Endothelial cell of umbilical vein (primary cell): ENCODE measurements around the gene XYLT1.

Source experiments
- EZH2 ChIP-seq: IDR thresholded peaks from 2 replicates; pipeline ENCODE4 v1.6.1; 2012; ENCODE audit warnings: borderline replicate concordance, low read depth, mild to moderate bottlenecking, moderate library complexity, low read length, inconsistent platforms; ENCODE audit not compliant: severe bottlenecking
- FOS ChIP-seq: IDR thresholded peaks from 2 replicates; pipeline ENCODE4 v1.6.1; 2011; ENCODE audit warnings: mild to moderate bottlenecking, low read length, moderate library complexity, borderline replicate concordance; ENCODE audit not compliant: insufficient read depth
- GATA2 ChIP-seq: IDR thresholded peaks from 2 replicates; pipeline ENCODE4 v1.7.0; 2011; ENCODE audit warnings: low read depth, mild to moderate bottlenecking, moderate library complexity, mixed read lengths, low read length; ENCODE audit not compliant: insufficient read length, insufficient read depth
- MAX ChIP-seq: IDR thresholded peaks from 2 replicates; pipeline ENCODE4 v1.6.1; 2011; ENCODE audit not compliant: insufficient read depth, insufficient read length
- MYC ChIP-seq: IDR thresholded peaks from one replicate; pipeline ENCODE4 v1.6.1; 2011; ENCODE audit warnings: mild to moderate bottlenecking, low read depth, low read length
- POLR2AphosphoS5 ChIP-seq: IDR thresholded peaks from 2 replicates; pipeline ENCODE4 v1.6.1; 2012; ENCODE audit warnings: low read depth, mild to moderate bottlenecking, control low read depth, low read length, moderate library complexity; ENCODE audit not compliant: insufficient read depth
- TF ChIP-seq, protein P1 (sequence below), 2 donors: IDR thresholded peaks; 1 replicate in 1 of 2; 2 replicates in 1 of 2; pipeline ENCODE4 v1.5.1; 2011; ENCODE audit warnings: low read length in 2 of 2, mild to moderate bottlenecking in 2 of 2, moderate library complexity in 2 of 2, control low read depth in 1 of 2, inconsistent platforms in 1 of 2, low read depth in 1 of 2; ENCODE audit not compliant: insufficient read depth in 1 of 2; ENCODE audit errors: extremely low read depth in 1 of 2

- TF ChIP-seq, protein P1, sequence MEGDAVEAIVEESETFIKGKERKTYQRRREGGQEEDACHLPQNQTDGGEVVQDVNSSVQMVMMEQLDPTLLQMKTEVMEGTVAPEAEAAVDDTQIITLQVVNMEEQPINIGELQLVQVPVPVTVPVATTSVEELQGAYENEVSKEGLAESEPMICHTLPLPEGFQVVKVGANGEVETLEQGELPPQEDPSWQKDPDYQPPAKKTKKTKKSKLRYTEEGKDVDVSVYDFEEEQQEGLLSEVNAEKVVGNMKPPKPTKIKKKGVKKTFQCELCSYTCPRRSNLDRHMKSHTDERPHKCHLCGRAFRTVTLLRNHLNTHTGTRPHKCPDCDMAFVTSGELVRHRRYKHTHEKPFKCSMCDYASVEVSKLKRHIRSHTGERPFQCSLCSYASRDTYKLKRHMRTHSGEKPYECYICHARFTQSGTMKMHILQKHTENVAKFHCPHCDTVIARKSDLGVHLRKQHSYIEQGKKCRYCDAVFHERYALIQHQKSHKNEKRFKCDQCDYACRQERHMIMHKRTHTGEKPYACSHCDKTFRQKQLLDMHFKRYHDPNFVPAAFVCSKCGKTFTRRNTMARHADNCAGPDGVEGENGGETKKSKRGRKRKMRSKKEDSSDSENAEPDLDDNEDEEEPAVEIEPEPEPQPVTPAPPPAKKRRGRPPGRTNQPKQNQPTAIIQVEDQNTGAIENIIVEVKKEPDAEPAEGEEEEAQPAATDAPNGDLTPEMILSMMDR (IDR thresholded peaks at IDR 0.05; ENCODE audit: extremely low read depth in 1 of 2, insufficient read depth in 1 of 2, low read depth in 1 of 2, low read length in 2 of 2) = no peak
- TF ChIP-seq POLR2AphosphoS5 (no peak), MYC (no peak), EZH2 (no peak), FOS (no peak), GATA2 (no peak), MAX (no peak)
Measured at GRCh38 chr16:17511340-17511739, 40.6 kb upstream of the XYLT1 start.
